ENCODE measurements around the gene CHKA. TPM values are rescaled to one million over a fixed set of nuclear protein-coding genes. Genes with fewer than 3 reads are reported as not detected.

Gene CHKA
- total RNA-seq, 1 experiment from 2014 or later = 36.1 TPM

- Histone ChIP-seq H3K4me3 (peak within 1 kb of the TSS; percentile 67), H3K9me3 (replicated peaks) (no peaks in the 10 kb centered on the region), H3K27me3 (replicated peaks) (no peaks in the 10 kb centered on the region), H3K36me3 (peaks cover 74% of the 10 kb centered on the region), H3K27ac (peak within 1 kb of the TSS; percentile 68), H3K4me1 (replicated peaks) (peaks cover 35% of the 10 kb centered on the region)
- DNase-seq (ENCODE audit: low read depth in 1 of 2, low spot score in 2 of 2) = peak; percentile 92 to 97
These were observed 82.3 kb downstream of the CHKA start, which contains the start of gene TCIRG1 for GRCh38 chr11:68038718-68039525. Gene TCIRG1 (plus strand): TSS chr11:68039025. CDS start chr11:68041272, 2,247 bp downstream.

GRCh38 chr11:68038226-68038717 lies 82.9 kb downstream of the CHKA start:
- Histone ChIP-seq H3K4me3 (peak overlapping the region; percentile 67), H3K9me3 (replicated peaks) (no peaks in the 10 kb centered on the region), H3K27ac (peak overlapping the region; percentile 61), H3K4me1 (replicated peaks) (peaks cover 35% of the 10 kb centered on the region), H3K36me3 (peaks cover 74% of the 10 kb centered on the region), H3K27me3 (replicated peaks) (no peaks in the 10 kb centered on the region)
- no peak for DNase-seq (ENCODE audit: low read depth in 1 of 2, low spot score in 2 of 2)

GRCh38 chr11:68037411-68038225 lies 83.6 kb downstream of the CHKA start:
- Histone ChIP-seq H3K27me3 (replicated peaks) (no peaks in the 10 kb centered on the region), H3K27ac (no peak overlapping the region), H3K4me1 (replicated peaks) (peaks cover 35% of the 10 kb centered on the region), H3K9me3 (replicated peaks) (no peaks in the 10 kb centered on the region), H3K36me3 (peaks cover 74% of the 10 kb centered on the region), H3K4me3 (no peak overlapping the region)
- DNase-seq (ENCODE audit: low read depth in 1 of 2, low spot score in 2 of 2) = no peak

GRCh38 chr11:68036717-68037239 lies 84.4 kb downstream of the CHKA start:
- Histone ChIP-seq H3K27me3 (replicated peaks) (no peaks in the 10 kb centered on the region), H3K4me3 (no peak overlapping the region), H3K4me1 (replicated peaks) (peaks cover 39% of the 10 kb centered on the region), H3K36me3 (peaks cover 74% of the 10 kb centered on the region), H3K27ac (no peak overlapping the region), H3K9me3 (replicated peaks) (no peaks in the 10 kb centered on the region)
- DNase-seq (ENCODE audit: low read depth in 1 of 2, low spot score in 2 of 2) = no peak

- Histone ChIP-seq H3K4me3 (no peak overlapping the region), H3K9me3 (replicated peaks) (no peaks in the 10 kb centered on the region)
These were observed 85.0 kb downstream of the CHKA start for GRCh38 chr11:68036141-68036716.

GRCh38 chr11:68035266-68035876 lies 85.8 kb downstream of the CHKA start:
- H3K4me3 ChIP-seq = no peak overlapping the region
- H3K27me3 ChIP-seq (replicated peaks) = no peaks in the 10 kb centered on the region
- DNase-seq (ENCODE audit: low read depth in 1 of 2, low spot score in 2 of 2) = no peak

More at GRCh38 chr11:68036141-68036716, 85.0 kb downstream of the CHKA start:
- H3K4me1 ChIP-seq (replicated peaks) = peaks cover 44% of the 10 kb centered on the region
- H3K27ac ChIP-seq = no peak overlapping the region
- H3K36me3 ChIP-seq = peaks cover 74% of the 10 kb centered on the region
- H3K27me3 ChIP-seq (replicated peaks) = no peaks in the 10 kb centered on the region
- DNase-seq (ENCODE audit: low read depth in 1 of 2, low spot score in 2 of 2) = no peak

GRCh38 chr11:68033708-68034045 lies 87.5 kb downstream of the CHKA start:
- no peak for DNase-seq (ENCODE audit: low read depth in 1 of 2, low spot score in 2 of 2)

More at GRCh38 chr11:68035266-68035876, 85.8 kb downstream of the CHKA start:
- Histone ChIP-seq H3K27ac (no peak overlapping the region), H3K9me3 (replicated peaks) (no peaks in the 10 kb centered on the region), H3K4me1 (replicated peaks) (peaks cover 40% of the 10 kb centered on the region), H3K36me3 (peaks cover 71% of the 10 kb centered on the region)

GRCh38 chr11:68032997-68033707 lies 88.0 kb downstream of the CHKA start:
- Histone ChIP-seq H3K4me3 (no peak overlapping the region), H3K27ac (no peak overlapping the region), H3K4me1 (replicated peaks) (peaks cover 35% of the 10 kb centered on the region), H3K27me3 (replicated peaks) (no peaks in the 10 kb centered on the region), H3K9me3 (replicated peaks) (no peaks in the 10 kb centered on the region), H3K36me3 (peaks cover 67% of the 10 kb centered on the region)
- DNase-seq (ENCODE audit: low read depth in 1 of 2, low spot score in 2 of 2) = no peak

More at GRCh38 chr11:68033708-68034045, 87.5 kb downstream of the CHKA start:
- peaks cover 35% of the 10 kb centered on the region for H3K4me1 ChIP-seq (replicated peaks)
- H3K9me3 ChIP-seq (replicated peaks) = no peaks in the 10 kb centered on the region
- H3K4me3 ChIP-seq = no peak overlapping the region
- H3K36me3 ChIP-seq = peaks cover 66% of the 10 kb centered on the region
- no peaks in the 10 kb centered on the region for H3K27me3 ChIP-seq (replicated peaks)
- no peak overlapping the region for H3K27ac ChIP-seq

GRCh38 chr11:68032003-68032402 lies 89.2 kb downstream of the CHKA start:
- H3K27ac ChIP-seq = no peak overlapping the region

GRCh38 chr11:68031144-68031464 lies 90.1 kb downstream of the CHKA start:
- Histone ChIP-seq H3K4me3 (peak overlapping the region; percentile 73), H3K27me3 (replicated peaks) (no peaks in the 10 kb centered on the region), H3K9me3 (replicated peaks) (no peaks in the 10 kb centered on the region), H3K27ac (peak overlapping the region; percentile 40), H3K4me1 (replicated peaks) (peaks cover 42% of the 10 kb centered on the region), H3K36me3 (peaks cover 73% of the 10 kb centered on the region)
- no peak for DNase-seq (ENCODE audit: low read depth in 1 of 2, low spot score in 2 of 2)

More at GRCh38 chr11:68032003-68032402, 89.2 kb downstream of the CHKA start:
- peaks cover 42% of the 10 kb centered on the region for H3K4me1 ChIP-seq (replicated peaks)
- peaks cover 74% of the 10 kb centered on the region for H3K36me3 ChIP-seq
- H3K4me3 ChIP-seq = peak overlapping the region; percentile 73; the same call in 1 of the 2 replicates
- DNase-seq (ENCODE audit: low read depth in 1 of 2, low spot score in 2 of 2) = no peak
- no peaks in the 10 kb centered on the region for H3K27me3 ChIP-seq (replicated peaks)
- H3K9me3 ChIP-seq (replicated peaks) = no peaks in the 10 kb centered on the region

GRCh38 chr11:68030318-68031143 lies 90.7 kb downstream of the CHKA start, which contains the start of gene NDUFS8:
Gene NDUFS8 (plus strand): TSS chr11:68030681. CDS start chr11:68032152, 1,471 bp downstream.
- H3K4me3 ChIP-seq = peak within 1 kb of the TSS; percentile 73
- H3K9me3 ChIP-seq (replicated peaks) = no peaks in the 10 kb centered on the region
- H3K27ac ChIP-seq = peak within 1 kb of the TSS; percentile 40
- DNase-seq (ENCODE audit: low read depth in 1 of 2, low spot score in 2 of 2) = peak; percentile 99 to 100
- H3K36me3 ChIP-seq = peaks cover 76% of the 10 kb centered on the region
- H3K27me3 ChIP-seq (replicated peaks) = no peaks in the 10 kb centered on the region
- peaks cover 44% of the 10 kb centered on the region for H3K4me1 ChIP-seq (replicated peaks)
